LoVo (cell line): ENCODE data around the gene KMT2B.
"Not testable (repeated sequence)": the region's sequence is repeated elsewhere in the genome, so short reads cannot be mapped to it uniquely, and the experiment has no call there.

ENCODE experiments used
- DNase-seq: peaks from one replicate; pipeline ENCODE4 v3.0.0-alpha.2; 2016; ENCODE audit warnings: low spot score

Gene KMT2B

DNA sequence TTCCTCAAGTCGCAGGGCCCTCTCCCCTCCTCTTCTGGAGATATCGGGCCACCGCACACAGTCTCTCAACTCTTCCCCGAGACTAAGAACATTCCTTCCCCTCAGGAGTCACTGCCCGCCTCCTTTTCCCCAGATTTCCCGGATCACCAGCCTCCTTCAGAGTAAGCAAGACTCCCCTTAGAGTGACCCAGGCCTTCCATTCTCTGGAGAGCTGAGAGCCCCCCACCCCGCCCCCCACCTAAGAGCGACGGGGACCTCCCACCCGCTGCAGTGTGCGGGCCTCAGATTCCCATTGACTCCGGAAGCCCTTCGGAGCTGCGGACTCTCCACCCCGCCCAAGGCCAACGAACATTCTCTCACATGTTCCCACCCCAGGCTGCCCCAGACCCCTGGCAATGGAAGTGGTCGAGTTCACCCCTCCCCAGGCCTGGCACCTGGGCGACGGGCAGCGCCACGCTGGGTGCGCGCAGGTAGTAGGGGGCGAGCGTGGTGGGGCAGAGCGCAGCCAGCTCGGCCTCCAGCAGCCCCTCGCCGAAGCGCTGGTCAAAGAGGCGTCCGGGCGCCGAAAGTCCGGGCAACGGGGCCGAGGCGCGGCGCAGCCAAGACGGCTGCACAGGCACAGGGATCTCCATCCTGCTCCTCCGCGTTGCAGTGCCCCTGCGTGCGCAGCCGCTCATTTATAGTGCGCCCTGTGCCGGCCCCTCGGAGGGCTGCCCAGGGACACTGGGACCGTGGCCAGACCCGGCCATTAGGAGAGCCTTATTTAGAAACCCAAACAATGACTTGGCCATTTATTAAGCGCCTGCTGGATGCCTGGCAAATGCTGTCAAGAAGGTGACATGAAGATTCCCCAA lies 38.8 kb downstream of the KMT2B start, which contains the start of gene HSPB6:
HSPB6 (minus strand) TSS at position 653 of the 854 bp plus-strand sequence; CDS start at position 632, 21 bp downstream.
- DNase-seq, result no peak

DNA sequence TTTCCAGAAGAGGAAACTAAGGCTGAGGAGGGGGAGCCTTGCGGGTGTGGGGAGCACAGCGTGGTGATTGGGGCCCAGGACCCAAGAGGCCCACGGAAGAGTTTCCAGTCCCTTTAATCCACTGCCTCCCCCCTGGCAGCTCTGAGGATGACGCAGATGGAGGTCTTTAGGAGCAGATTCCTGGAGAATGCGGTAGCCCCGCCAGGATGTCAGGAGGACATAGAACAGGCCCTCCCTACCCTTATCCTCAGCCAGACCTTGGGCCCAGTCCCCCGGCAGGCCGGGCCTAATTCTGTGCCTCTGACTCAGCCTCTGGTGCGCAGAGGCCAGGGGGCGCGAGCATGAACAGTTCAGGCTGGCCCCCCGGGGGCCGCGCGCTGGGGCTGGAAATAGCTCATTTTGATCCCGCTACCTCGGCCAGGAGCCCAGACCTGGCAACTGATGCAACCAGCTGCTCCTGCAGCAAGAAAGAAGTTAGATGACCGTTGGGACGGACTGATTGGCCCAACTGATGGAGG lies 39.5 kb downstream of the KMT2B start:
- DNase-seq, result no peak

DNA sequence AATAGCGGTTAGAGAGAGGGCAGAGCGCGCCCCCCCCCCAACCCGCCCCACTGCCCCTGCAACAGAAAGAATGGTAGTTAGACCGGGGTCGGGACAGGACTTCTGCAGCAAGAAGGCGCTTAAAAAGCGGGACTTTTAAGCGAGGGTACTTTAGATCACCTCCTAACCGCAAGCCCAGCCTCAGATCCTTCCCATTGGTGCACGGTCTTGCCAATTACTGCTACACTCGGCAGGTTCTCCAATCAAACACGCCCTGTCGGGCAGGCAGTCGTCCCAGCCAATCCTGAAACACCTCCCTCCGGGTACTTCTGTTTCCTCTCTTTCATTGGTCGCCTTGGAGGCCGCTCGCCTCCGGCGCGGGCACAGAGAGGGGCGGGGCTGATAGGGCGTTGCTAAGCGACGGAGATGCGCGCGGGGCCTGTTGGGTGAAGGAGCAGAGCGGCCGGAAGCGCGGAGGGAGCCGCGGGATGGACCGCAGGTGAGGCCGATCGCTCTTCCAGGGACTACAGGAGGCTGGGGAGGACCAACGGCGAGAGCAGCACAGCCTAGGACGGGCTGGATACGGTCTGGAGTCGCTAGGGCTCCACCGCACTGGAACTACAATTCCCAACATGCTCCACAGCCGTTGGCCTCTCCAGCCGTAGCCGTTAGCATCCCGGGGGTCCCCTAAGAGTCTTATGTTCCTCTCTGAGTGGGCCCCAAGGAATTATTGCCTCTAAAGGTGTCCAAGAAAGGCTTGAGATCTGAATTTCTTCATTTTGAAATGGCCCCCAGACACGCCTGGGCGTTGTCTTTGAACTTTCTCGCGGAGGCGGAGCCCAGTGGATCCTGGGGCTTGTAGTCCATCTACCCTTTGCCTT lies 40.2 kb downstream of the KMT2B start, which contains the start of gene PROSER3:
PROSER3 (plus strand) TSS at position 428 of the 860 bp plus-strand sequence; CDS start at position 468, 40 bp downstream.
- DNase-seq, result peak; percentile 98

DNA sequence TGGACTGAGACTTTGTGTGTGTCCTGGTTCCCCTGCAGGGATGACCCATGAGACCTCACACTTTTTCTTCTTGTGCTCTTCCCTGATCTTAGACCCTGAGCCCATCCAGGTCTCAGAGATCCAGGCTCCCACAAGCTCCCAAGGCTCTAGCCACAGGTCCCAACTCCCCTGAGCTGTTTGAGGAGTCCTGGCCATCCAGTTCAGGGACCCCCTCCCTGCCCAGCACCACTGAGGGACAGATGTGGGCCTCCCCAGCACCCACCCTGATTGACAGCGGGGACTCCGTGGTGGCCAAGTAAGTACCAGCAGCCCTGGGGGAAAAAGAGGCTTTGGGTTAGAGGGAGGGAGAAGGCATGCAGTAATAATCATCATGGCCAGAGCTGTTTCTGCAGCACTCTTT lies 41.9 kb downstream of the KMT2B start:
- DNase-seq, result no peak

DNA sequence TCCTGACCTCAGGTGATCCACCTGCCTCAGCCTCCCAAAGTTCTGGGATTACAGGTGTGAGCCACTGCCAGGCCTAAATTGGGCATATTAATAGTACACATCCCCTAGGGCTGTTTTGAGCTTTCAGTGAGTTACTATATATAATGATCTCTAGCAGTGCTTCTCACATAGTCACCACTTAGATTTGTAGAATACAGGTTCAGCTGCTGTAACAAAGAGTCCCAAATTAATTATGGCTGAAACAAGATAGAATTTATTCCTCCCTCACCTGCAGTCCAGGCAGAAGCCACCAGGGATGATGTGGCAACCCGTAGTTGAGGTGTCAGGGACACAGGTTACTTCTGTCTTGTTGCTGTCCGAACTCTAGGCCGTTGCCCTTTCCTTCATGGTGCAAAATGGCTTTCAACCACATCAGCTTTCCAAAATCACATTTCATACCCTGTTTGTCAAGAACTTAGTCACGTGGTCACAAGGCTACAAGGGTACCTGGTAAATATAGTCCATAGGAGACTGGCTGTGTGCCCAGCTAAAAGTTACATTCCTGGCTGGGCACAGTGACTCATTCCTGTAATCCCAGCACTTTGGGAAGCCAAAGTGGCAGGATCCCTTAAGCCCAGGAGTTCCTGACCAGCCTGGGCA lies 43.0 kb downstream of the KMT2B start:
- no peak for DNase-seq

DNA sequence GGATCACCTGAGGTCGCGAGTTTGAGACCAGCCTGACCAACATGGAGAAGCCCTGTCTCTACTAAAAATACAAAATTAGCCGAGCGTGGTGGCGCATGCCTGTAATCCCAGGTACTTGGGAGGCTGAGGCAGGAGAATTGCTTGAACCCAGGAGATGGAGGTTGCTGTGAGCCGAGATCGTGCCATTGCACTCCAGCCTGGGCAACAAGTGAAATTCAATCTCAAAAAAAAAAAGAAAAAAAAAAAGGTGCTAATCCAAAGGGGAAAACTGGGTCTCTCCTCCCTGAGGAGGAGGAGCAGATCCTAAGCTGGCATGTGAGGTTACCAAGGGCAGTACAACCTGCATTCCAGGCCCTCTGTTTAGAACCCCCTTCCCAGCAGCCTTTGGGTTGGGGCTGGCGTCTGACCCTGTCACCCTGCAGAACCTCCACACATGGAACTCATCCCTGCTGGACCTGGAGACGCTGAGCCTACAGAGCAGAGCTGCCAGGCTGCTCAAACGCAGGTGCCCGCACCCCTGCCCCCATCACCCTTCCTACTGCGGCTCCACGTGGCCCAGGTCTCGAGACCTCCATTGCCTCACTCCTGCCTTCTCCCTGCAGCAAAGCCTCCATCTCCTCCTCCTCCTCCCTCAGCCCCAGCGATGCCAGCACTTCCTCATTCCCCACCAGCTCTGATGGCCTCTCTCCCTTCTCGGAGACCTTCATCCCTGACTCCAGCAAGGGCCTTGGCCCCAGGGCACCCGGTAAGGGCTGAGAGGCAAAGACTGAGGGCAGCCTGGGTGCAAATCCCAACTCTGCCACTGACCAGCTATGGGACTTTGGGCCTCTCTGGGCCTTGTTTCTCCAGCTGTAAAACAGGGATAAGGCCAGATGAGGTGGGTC lies 46.9 kb downstream of the KMT2B start:
- DNase-seq, result no peak

DNA sequence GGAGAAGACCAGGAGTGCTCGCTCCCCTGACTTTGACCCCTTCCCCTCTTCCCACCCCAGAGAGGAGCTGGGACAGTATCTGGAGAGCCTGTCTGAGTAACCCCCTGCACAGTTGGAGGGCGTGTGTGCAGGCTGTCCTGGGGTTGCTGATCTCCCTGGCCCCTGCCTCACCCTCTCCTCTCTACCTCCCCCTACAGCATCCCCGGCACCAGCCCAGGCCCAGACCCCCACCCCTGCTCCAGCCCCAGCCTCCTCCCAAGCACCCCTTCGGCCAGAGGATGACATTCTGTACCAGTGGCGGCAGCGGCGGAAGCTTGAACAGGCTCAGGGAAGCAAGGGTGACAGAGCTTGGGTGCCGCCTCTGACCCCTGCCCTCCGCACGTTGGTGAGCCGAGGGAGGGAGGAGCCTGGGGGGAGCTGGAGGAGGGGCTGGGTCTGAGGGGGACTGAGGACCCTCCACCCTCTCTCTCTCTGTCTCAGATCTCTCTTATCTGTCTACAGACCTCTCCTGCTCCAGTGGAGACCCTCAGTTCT lies 48.8 kb downstream of the KMT2B start:
- DNase-seq, result no peak

DNA sequence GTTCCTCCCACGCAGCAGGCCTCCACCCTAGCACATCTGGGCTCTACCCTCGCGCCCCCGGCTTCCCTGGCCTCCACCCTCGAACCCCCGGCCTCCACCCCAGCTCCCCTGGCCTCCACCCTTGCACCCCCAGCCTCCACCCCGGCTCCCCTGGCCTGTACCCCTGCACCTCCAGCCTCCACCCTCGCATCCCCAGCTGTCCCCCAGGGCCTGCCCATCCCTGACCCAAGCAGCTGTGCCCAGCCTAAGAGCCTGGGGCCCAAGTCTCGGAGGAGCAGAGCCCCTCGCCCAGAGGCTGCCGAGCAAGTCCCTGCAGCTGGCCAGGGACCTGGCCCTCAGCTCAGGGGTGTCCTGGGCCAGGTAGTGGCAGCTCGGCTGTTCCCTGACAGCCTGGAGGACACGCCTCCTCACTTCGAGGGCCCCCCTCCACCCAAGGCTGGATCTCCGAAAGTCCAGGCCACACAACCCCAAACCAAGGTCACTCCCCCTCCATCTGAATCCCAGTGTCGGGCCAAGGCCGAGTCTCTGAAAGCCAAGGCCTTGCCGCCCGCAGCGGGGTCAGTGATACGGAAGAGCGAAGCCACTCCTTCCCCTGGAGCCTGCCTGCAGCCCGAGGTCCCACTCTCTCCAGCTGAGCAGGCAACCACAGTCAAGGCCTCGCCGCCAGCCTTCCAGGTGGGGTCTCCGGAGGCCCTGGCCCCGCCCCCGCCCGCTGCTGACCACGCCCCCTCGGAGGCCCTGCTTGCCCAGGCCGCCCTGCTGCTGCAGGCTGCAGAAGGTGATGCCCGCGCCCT lies 49.7 kb downstream of the KMT2B start:
- no peak for DNase-seq

DNA sequence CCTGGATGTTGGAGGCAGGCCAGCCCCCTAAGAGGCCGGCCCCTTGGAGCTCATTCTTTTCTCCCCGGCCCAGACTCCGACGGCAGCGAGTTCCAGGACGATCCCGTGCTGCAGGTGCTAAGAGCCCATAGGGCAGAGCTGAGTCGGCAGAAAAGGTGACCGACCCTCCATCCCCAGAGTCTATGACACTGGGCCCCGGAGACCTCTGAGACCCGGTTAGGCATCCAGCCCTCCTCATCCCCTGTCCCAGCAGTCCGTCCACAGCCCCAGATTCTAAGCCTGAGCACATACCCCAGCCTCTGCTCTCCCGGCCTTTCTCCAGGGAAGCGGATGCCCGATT lies 50.2 kb downstream of the KMT2B start:
- DNase-seq, result no peak

DNA sequence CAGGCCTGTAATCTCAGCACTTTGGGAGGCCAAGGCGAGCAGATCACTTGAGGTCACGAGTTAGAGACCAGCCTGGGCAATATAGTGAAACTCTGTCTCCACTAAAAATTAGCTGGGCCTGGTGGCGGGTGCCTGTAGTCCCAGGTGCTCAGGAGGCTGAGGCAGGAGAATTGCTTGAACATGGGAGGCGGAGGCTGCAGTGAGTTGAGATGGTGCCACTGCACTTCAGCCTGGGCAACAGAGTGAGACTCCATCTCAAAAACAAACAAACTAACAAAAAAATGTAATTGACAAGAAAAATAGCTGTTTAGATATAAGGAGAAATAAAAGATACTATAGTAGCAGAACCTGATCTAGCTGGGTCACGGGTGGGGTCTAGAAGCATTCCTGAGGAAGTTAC lies 54.6 kb downstream of the KMT2B start:
- DNase-seq, result not testable (repeated sequence)

DNA sequence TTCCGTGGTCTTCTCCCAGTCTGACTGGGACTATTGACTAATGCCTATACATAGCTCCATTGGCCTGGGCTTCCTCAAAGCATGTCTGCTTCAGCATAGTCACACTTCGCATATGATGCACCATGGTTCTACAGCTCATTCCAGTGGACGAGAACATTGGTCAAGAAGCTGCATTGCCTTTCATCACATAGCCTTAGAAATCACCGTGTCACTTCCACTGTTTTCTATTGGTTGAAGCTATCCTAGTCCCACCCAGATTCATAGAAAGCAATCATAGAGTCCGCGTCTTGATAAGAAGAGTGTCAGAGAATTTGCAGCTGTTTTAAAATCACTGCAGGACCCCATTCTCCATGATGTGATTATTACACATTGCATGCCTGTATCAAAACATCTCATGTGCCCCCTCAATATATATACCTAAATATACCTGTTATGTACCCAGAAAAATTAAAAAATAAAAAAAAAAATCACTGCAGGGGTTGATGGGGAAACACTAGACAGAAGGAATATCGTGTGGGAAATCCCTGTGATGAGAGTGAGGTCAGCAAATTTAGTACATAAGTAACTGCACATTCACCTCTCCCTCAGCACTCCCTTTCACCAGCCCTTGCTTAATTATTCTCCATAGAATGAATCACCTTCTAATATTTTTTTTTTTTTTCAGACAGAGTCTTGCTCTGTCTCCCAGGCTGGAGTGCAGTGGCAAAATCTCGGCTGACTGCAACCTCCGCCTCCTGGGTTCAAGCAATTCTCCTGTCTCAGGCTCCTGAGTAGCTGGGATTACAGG lies 55.4 kb downstream of the KMT2B start:
- no peak for DNase-seq

DNA sequence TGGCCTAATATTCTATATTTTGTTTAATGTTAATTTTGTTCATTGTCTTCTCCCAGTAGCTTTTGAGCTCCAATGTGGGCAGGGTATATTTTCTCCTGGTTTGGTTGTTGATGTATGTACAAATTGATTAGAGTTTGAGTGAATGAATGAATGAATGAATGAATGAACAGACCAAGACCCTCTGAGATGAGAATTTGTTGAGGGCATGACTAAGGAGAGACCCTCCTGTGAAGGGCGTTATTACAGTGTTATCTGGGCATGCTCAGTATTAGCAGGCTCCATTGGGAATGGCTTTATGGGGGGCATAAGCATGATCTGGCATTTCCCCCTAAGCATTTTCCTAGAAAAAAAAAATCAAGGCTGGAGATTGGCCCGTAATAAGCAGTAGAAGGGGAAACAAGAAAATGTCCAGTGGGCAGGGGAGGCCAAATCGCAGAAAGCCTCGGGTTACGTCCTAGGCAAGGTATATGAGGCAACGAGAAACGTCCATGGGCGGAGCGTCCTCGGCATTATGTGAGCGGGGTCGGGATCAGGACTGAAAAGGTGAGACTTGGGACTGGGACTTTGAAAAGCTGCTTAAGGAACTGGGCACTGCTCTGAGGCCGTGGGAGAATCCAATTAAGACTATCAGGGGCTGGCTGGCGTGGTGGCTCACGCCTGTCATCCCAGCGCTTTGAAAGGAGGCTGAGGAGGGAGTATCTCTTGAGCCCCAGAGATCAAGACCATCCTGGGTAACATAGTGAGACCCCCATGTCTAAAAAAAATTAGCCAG lies 56.7 kb downstream of the KMT2B start:
- DNase-seq, result no peak

DNA sequence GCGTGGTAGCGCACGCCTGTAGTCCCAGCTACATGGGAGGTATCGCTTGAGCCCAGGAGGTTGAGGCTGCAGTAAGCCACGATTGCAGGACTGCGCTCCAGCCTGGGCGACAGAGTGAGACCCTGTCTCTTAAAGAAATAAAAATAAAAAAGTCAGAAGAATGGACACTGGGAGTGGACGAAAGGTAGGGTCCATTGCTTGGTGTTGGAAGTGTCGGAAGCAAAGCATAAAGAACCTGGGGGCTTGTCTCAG lies 57.2 kb downstream of the KMT2B start:
- no peak for DNase-seq

DNA sequence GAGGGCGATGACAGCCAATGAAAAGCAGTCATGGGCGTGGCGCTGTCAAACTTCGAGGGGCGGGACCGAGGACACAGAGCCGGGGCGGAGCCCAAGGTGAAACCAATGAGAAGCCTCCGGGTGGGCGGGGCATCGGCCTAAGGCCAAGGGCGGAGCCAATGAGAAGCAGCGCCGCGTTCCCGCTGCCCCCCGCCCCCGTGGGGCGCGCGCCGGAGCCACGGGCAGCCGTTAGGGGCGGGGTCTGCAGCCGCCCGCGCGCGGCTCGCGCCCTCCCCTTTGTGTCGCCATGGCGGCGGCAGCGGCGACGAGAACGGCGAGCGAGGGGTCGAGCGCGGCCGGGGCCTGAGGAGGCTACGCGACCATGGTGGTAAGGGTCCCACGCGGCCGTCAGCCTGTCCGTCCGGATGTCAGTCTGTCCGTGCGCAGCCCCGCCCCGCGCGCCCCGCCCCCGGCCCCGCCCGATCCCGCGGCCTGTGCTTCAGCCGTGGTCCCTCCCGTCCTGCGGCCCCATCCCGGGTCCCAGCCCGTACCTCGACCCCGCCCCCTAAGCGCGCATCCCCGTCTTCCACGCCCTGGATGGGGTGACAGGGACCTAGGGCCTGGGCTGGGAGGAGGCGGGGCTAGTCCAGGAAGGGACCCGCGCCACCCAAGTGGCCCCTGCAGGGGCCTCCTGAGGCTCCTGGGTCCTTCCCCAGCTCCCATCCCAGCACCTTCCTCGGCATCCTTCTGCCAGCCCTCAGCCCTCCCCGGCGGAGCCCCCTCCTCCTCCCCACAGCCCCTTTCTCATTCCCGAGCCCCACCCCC lies 57.7 kb downstream of the KMT2B start, which contains the start of gene ARHGAP33:
ARHGAP33 (plus strand) TSS at position 267 of the 804 bp plus-strand sequence; CDS start at position 362, 95 bp downstream.
- peak; percentile 94 for DNase-seq

DNA sequence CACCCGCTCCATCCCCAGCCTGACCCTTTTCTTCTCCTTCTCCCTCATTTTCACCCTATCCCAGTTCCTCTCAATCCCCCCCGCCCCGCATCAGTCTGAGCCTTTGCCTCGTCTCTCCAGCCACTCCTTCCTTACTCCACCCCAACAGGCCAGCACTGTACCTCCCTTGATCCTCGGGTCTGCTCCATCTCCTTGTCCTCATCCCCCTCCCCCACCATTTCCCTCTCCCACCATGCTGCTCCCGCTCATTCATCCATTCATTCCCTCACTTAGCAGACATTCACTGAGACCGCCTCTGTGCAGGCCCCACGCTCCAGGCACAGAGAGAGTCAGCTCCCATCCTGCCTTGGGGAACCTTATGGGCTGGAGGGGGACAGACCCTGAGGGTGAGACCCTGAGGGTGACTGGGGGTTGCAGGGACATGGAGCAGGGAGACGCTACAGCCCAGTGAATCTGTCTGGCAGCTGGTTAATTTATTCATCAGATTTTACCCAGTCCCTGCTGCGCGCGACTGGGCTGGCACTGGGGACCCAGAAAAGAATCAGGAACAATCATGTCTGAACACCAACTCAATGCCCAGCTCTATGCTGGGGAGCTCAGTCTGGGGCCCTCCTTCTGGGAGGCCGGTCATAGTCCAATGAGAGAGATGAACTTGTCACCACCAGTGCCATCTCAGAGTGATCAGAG lies 58.4 kb downstream of the KMT2B start:
- DNase-seq, result no peak

DNA sequence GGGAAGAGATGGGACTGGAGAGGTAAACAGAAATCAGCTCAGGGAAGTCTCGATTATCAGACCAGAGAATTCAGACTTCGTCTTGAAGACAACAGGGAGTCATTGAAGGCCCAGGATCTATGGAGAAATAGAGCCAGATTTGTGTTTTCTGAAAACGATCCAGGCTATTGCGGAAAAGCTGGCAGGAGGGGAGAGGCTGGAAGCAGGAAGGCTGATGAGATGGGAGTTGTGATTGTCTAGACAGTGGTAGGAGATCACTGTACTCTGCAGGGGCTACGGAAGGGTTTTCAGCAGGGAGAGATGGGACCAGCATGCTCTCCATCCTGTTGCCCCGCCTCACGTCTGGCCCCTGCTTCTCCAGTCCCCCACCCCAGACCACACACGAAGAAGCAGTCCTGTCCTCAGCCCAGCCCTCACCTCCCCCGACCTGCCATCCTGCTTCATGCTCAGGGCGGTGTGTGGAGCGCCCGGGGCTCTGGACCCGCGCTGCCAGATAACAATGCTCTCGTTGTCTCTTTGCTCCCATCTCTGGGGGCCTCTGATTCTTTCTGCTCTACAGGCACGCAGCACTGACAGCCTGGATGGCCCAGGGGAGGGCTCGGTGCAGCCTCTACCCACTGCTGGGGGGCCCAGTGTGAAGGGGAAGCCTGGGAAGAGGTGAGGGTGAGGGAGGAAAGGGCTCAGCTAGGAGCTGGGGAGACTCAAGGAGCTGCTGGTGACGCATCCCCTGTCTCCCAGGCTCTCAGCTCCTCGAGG lies 59.5 kb downstream of the KMT2B start:
- no peak for DNase-seq
